Calu3 (cell line): ENCODE results near the gene MOB3B. TPM values are rescaled to one million over a fixed set of nuclear protein-coding genes. Genes with fewer than 3 reads are reported as not detected.

ENCODE experiments used
- BruUV-seq: library from RNA; stranded (reverse); fragments of 400-500 nt; replicated peaks from 2 replicates; lab custom pipeline; 2021; lab: Mats Ljungman, UMichigan
- CTCF ChIA-PET: fragments of 300-600 bp; sonication (Branson Sonifier 250); formaldehyde crosslinking; loops from one replicate; lab custom pipeline; 2022; ENCODE audit warnings: antibody characterized with exemption; lab: Charles Lee
- DNase-seq: peaks from one replicate; pipeline ENCODE4 v3.0.0; 2022
- H3K27ac Mint-ChIP-seq: one replicate; pipeline ENCODE4 v1.8.0; 2022; ENCODE audit warnings: mixed read lengths; ENCODE audit not compliant: unreplicated experiment
- H3K27me3 Mint-ChIP-seq: one replicate; pipeline ENCODE4 v1.8.0; 2022; ENCODE audit warnings: mixed read lengths; ENCODE audit not compliant: unreplicated experiment
- H3K36me3 Mint-ChIP-seq: one replicate; pipeline ENCODE4 v1.8.0; 2022; ENCODE audit warnings: mild to moderate bottlenecking, moderate library complexity, mixed read lengths; ENCODE audit not compliant: insufficient read depth, unreplicated experiment
- H3K4me1 Mint-ChIP-seq: one replicate; pipeline ENCODE4 v1.8.0; 2022; ENCODE audit warnings: mild to moderate bottlenecking, low read depth, mixed read lengths; ENCODE audit not compliant: unreplicated experiment
- H3K4me3 Mint-ChIP-seq: one replicate; pipeline ENCODE4 v1.8.0; 2022; ENCODE audit warnings: mild to moderate bottlenecking, low read depth, moderate library complexity, mixed read lengths; ENCODE audit not compliant: unreplicated experiment
- H3K9me3 Mint-ChIP-seq: one replicate; pipeline ENCODE4 v1.8.0; 2022; ENCODE audit warnings: low read depth, mixed read lengths; ENCODE audit not compliant: unreplicated experiment
- CTCF ChIP-seq: fragments of 200-600 bp; IDR thresholded peaks from one replicate; pipeline ENCODE4 v1.8.0; 2022; ENCODE audit warnings: antibody characterized with exemption; ENCODE audit not compliant: unreplicated experiment
- intact Hi-C: fragments of 100-400 bp; cut with micrococcal nuclease; formaldehyde crosslinking; loops from one replicate; pipeline ENCODE4 v1.10.0; 2022; ENCODE audit not compliant: unreplicated experiment
- total RNA-seq: library from RNA; stranded (reverse); gene quantifications from 2 replicates; pipeline ENCODE4 v1.2.3, GENCODE V29; 2022

Gene MOB3B
- total RNA-seq, 1 experiment from 2014 or later, result 7.6 TPM

DNA sequence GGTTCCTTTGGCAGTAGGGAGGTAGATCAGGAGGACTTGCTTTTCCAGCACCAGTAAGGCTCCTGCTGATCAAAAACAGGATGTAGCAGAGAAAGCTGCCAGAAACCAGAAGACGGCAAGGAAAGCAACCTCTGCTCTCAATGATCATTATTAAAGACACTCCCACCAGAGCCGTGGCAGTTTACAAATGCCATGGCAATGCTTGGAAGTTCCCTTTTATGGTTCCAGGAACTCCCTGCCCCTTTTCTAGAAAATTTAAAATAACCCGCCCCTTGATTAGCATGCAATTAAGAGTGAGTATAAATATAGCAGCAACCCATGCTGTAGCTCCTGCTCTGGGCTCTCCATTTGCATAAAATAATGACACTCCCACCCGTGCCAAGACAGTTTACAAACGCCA is 248.8 kb downstream of the MOB3B start:
- peaks cover 13% of the 10 kb centered on the region for H3K27me3 Mint-ChIP-seq
- intact Hi-C loops, result no loop called here
- H3K9me3 Mint-ChIP-seq, result no peaks in the 10 kb centered on the region
- no peak overlapping the region for H3K27ac Mint-ChIP-seq
- H3K36me3 Mint-ChIP-seq, result no peaks in the 10 kb centered on the region
- no peak for DNase-seq
- no peaks in the 10 kb centered on the region for H3K4me1 Mint-ChIP-seq
- no TSS peak for BruUV-seq
- CTCF ChIA-PET, result no interaction called here
- no peak overlapping the region for H3K4me3 Mint-ChIP-seq
- no peak for TF ChIP-seq CTCF

DNA sequence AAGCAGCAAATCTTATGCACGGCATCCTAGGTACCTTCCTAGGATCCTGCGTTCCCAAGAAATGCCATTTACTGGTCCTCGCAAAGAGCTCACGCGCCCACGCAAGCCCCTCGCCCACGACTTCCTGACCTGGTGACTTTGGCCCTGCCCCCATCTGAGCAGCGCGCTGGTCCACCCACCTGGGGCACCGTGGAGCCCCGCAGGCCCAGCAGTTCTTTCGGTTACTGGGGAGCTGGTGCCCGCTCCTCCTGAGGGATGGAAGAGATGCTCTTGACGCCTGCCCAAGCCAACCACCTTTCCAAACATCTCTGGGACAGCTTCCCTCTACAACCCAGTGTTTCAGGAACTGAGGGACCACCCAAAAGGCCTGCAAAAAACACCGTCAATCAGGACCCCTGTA is 249.4 kb downstream of the MOB3B start:
- no peak for DNase-seq
- H3K27ac Mint-ChIP-seq, result no peak overlapping the region

GRCh38 chr9:27279611-27280010 is 250.0 kb downstream of the MOB3B start:
- intact Hi-C loops, result loop anchor here (5.0 to 10.0 kb wide), 2 partner anchors 265 to 332 kb away; partner anchors contain the start of gene PLAA
- H3K27ac Mint-ChIP-seq, result no peak overlapping the region
- CTCF ChIA-PET, result no interaction called here
- peaks cover 13% of the 10 kb centered on the region for H3K27me3 Mint-ChIP-seq
- no TSS peak for BruUV-seq
- no peaks in the 10 kb centered on the region for H3K9me3 Mint-ChIP-seq
- TF ChIP-seq CTCF, result no peak
- no peak for DNase-seq
- H3K4me1 Mint-ChIP-seq, result no peaks in the 10 kb centered on the region
- H3K4me3 Mint-ChIP-seq, result no peak overlapping the region
- H3K36me3 Mint-ChIP-seq, result no peaks in the 10 kb centered on the region

More for the DNA sequence above, 249.4 kb downstream of the MOB3B start:
- peaks cover 13% of the 10 kb centered on the region for H3K27me3 Mint-ChIP-seq
- no peak overlapping the region for H3K4me3 Mint-ChIP-seq
- H3K9me3 Mint-ChIP-seq, result no peaks in the 10 kb centered on the region
- no TSS peak for BruUV-seq
- CTCF ChIA-PET, result no interaction called here
- TF ChIP-seq CTCF, result no peak
- H3K36me3 Mint-ChIP-seq, result no peaks in the 10 kb centered on the region
- H3K4me1 Mint-ChIP-seq, result no peaks in the 10 kb centered on the region
- intact Hi-C loops, result no loop called here

DNA sequence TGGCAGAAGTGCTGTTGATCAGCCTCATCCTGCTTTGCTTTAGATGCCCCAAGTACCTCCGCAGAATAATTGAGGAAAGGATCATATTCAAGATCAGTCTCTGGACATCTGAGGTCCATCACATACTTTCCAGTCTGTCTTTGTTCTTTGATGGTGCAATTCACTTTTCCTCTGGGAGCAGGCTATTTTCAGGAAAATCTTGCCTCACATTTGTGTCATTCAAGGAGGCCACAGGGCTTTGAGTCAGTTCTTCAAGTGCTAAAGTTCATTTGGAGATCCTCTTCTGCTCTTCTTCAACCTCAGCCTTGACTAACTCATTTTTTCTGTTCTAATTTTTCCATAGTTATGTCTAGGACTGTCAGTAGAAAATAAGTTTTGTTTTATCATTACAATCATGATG is 251.2 kb downstream of the MOB3B start:
- Mint-ChIP-seq H3K9me3 (no peaks in the 10 kb centered on the region), H3K4me3 (no peak overlapping the region), H3K36me3 (no peaks in the 10 kb centered on the region), H3K27me3 (peaks cover 13% of the 10 kb centered on the region), H3K27ac (no peak overlapping the region), H3K4me1 (no peaks in the 10 kb centered on the region)
- intact Hi-C loops, result loop anchor here (5.0 to 10.0 kb wide), 2 partner anchors 266 to 331 kb away; partner anchors contain the start of gene PLAA
- CTCF ChIA-PET, result no interaction called here
- DNase-seq, result no peak
- no TSS peak for BruUV-seq
- TF ChIP-seq CTCF, result no peak
